ENCODE measurements around the gene GTF3C5.
"Not testable (repeated sequence)": the region's sequence is repeated elsewhere in the genome, so short reads cannot be mapped to it uniquely, and the experiment has no call there.

GTF3C5 gene

GRCh38 chr9:133057006-133057405 is 26.2 kb downstream of the GTF3C5 start:
- no peak for DNase-seq

DNA sequence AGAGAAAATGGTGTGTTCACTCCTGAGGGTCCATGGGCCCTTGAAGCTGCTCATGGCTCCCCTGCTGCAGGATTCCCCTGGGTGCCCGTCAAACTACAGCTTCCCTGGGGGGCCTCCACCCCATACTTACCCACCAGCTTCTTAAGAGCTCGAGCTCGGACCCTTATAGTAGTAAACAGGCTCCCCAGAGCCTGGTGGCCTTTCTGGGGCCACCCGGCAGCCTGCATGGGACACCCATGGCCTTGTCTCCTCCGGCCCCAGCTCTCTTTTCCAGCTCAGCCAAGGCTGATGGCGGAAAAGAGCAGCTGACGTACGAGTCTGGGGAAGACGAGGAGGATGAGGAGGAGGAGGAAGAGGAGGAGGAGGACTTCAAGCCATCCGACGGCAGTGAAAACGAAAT is 26.8 kb downstream of the GTF3C5 start:
- DNase-seq = no peak

- no peak for DNase-seq
These were observed 27.3 kb downstream of the GTF3C5 start for GRCh38 chr9:133058071-133058470.

- no peak for DNase-seq
These were observed 27.9 kb downstream of the GTF3C5 start for GRCh38 chr9:133058550-133059320.

DNA sequence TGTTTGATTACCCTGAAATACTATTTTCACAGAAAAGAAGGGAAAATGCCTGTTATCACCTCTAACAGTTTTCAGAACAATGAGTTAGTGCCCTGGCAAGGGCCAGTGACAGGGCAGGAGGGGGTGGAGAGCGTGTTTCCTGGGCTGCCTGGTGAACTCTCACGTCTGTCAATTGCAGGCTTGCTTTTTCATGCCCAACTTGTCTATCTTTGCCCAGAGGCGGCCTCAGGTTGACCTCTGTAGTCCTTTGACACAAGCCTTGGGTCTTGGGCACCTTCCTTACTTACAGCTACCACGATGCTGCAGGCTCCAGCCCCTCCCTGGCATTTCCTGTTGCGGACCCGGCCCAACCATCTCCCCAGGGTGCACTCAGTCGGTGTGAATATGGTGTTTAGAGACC is 28.8 kb downstream of the GTF3C5 start:
- DNase-seq = no peak

GRCh38 chr9:133060417-133060841 is 29.6 kb downstream of the GTF3C5 start:
- no peak for DNase-seq

- DNase-seq = not testable (repeated sequence)
These were observed 30.4 kb downstream of the GTF3C5 start for GRCh38 chr9:133061019-133061763.

DNA sequence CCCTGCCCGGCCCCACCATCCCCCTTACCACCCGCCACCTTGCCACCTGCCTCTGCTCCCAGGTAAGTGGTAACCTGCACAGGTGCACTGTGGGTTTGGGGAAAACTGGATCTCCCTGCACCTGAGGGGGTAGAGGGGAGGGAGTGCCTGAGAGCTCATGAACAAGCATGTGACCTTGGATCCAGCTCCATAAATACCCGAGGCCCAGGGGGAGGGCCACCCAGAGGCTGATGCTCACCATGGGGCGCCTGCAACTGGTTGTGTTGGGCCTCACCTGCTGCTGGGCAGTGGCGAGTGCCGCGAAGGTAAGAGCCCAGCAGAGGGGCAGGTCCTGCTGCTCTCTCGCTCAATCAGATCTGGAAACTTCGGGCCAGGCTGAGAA is 31.0 kb downstream of the GTF3C5 start, which contains the start of gene CEL:
Gene CEL, plus strand, starts transcription at position 218 of the 382 bp plus-strand sequence. Its CDS starts 22 bp downstream, at position 240.
- DNase-seq = not testable (repeated sequence)

DNA sequence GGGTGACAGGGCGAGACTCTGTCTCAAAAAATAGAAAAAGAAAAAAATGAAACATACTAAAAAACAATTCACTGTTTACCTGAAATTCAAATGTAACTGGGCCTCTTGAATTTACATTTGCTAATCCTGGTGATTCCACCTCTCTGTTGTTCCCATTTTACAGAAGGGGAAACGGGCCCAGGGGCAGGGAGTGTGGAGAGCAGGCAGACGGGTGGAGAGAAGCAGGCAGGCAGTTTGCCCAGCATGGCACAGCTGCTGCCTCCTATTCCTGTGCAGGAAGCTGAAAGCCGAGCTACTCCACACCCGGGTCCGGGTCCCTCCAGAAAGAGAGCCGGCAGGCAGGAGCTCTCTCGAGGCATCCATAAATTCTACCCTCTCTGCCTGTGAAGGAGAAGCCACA is 31.8 kb downstream of the GTF3C5 start:
- not testable (repeated sequence) for DNase-seq

DNA sequence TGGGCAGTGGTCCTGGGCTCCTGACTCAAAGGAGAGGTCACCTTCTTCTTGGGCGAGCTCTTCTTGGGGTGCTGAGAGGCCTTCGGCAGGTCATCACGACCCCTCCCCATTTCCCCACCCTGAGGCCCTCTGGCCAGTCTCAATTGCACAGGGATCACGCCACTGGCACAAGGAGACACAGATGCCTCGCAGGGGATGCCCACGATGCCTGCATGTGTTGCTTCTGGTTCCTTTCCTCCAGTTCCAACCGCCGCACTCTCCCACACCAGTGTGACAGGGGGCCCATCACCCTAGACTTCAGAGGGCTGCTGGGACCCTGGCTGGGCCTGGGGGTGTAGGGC is 32.3 kb downstream of the GTF3C5 start:
- no peak for DNase-seq

DNA sequence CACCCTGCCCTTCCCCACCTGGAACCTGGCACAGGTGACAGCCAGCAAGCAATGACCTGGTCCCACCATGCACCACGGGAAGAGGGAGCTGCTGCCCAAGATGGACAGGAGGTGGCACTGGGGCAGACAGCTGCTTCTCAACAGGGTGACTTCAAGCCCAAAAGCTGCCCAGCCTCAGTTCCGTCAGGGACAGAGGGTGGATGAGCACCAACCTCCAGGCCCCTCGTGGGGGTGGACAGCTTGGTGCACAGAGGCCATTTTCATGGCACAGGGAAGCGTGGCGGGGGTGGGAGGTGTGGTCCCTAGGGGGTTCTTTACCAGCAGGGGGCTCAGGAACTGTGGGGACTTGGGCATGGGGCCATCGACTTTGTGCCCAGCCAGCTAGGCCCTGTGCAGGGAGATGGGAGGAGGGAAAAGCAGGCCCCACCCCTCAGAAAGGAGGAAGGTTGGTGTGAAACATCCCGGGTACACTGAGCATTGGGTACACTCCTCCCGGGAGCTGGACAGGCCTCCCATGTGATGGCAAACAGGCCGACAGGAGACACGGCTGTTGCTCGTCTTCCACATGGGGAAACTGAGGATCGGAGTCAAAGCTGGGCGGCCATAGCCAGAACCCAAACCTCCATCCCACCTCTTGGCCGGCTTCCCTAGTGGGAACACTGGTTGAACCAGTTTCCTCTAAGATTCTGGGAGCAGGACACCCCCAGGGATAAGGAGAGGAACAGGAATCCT is 32.9 kb downstream of the GTF3C5 start:
- no peak for DNase-seq

- no peak for DNase-seq
These were observed 33.7 kb downstream of the GTF3C5 start for GRCh38 chr9:133064241-133065069.

- DNase-seq = no peak
These were observed 34.2 kb downstream of the GTF3C5 start for GRCh38 chr9:133065070-133065388.

DNA sequence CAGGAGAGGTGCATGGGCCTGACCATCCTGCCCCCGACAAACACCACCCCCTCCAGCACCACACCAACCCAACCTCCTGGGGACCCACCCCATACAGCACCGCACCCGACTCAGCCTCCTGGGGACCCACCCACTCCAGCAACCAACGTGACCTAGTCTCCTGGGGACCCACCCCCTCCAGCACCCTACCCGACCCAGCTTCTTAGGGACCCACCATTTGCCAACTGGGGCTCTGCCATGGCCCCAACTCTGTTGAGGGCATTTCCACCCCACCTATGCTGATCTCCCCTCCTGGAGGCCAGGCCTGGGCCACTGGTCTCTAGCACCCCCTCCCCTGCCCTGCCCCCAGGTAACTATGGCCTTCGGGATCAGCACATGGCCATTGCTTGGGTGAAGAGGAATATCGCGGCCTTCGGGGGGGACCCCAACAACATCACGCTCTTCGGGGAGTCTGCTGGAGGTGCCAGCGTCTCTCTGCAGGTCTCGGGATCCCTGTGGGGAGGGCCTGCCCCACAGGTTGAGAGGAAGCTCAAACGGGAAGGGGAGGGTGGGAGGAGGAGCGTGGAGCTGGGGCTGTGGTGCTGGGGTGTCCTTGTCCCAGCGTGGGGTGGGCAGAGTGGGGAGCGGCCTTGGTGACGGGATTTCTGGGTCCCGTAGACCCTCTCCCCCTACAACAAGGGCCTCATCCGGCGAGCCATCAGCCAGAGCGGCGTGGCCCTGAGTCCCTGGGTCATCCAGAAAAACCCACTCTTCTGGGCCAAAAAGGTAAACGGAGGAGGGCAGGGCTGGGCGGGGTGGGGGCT is 35.6 kb downstream of the GTF3C5 start:
- DNase-seq = no peak

DNA sequence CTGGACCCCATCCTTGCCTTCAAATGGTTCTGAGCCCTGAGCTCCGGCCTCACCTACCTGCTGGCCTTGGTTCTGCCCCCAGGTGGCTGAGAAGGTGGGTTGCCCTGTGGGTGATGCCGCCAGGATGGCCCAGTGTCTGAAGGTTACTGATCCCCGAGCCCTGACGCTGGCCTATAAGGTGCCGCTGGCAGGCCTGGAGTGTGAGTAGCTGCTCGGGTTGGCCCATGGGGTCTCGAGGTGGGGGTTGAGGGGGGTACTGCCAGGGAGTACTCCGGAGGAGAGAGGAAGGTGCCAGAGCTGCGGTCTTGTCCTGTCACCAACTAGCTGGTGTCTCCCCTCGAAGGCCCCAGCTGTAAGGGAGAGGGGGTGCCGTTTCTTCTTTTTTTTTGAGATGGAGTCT is 36.2 kb downstream of the GTF3C5 start:
- no peak for DNase-seq

GRCh38 chr9:133067813-133068212 is 37.0 kb downstream of the GTF3C5 start:
- DNase-seq = no peak

- not testable (repeated sequence) for DNase-seq
These were observed 37.6 kb downstream of the GTF3C5 start for GRCh38 chr9:133068431-133068830.

GRCh38 chr9:133070500-133070961 is 39.7 kb downstream of the GTF3C5 start:
- not testable (repeated sequence) for DNase-seq

GRCh38 chr9:133070985-133071384 is 40.2 kb downstream of the GTF3C5 start:
- not testable (repeated sequence) for DNase-seq

- no peak for DNase-seq
These were observed 40.8 kb downstream of the GTF3C5 start for GRCh38 chr9:133071484-133072150.

DNA sequence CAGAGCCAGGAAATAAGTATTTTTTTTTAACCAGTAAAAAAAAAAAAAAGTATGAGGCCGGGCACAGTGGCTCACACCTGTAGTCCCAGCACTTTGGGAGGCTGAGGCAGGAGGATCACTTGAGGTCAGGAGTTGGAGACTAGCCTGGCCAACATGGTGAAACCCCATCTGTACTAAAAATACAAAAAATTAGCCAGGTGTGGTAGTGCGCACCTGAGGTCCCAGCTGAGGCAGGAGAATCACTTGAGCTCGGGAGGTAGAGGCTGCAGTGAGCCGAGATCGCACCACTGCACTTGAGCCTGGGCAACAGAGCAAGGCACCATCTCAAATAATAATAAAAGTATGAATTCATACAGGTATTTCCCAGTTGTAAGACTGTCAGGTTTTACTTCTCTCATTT is 41.4 kb downstream of the GTF3C5 start:
- DNase-seq = not testable (repeated sequence)
